Measurements from ENCODE around the gene SORCS2.

DNA sequence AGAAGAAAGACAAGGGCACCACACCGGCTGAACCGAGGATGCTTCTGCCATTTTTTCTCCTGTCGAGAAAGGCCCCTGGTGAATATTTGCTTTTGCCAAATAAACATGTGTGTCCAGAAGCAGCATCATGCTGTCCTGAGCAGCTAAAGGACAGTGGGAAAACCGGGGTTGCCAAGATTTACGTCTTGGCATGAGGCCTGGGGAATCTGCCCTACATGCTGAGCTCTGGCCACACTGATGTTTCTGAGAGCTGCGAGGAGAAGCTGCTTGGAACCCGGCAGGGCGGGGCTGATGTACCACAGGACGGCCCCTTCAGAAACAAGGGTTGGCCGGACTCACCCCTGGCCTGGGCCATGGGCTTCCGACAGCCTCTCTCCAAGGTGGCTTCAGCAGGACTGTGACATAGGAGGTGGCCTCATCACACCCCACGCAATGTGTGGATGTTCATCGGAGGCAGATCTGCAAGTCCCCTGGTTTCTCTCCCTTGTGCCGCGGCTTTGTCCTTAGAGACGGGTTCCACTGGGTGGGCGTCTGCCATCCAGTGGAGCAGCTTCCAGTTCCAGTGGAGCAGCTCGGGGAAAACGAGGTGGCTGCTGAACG is 42.2 kb upstream of the SORCS2 start:
- TF ChIP-seq, protein P1, sequence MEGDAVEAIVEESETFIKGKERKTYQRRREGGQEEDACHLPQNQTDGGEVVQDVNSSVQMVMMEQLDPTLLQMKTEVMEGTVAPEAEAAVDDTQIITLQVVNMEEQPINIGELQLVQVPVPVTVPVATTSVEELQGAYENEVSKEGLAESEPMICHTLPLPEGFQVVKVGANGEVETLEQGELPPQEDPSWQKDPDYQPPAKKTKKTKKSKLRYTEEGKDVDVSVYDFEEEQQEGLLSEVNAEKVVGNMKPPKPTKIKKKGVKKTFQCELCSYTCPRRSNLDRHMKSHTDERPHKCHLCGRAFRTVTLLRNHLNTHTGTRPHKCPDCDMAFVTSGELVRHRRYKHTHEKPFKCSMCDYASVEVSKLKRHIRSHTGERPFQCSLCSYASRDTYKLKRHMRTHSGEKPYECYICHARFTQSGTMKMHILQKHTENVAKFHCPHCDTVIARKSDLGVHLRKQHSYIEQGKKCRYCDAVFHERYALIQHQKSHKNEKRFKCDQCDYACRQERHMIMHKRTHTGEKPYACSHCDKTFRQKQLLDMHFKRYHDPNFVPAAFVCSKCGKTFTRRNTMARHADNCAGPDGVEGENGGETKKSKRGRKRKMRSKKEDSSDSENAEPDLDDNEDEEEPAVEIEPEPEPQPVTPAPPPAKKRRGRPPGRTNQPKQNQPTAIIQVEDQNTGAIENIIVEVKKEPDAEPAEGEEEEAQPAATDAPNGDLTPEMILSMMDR (IDR thresholded peaks at IDR 0.05; ENCODE audit: insufficient read depth, low read depth, low read length): no peak
- no peak for TF ChIP-seq EZH2 (IDR thresholded peaks at IDR 0.05; ENCODE audit: insufficient read depth, low read length)

Data from astrocyte (in vitro differentiated cells and primary cell).